Measurements from ENCODE around the gene NMNAT2.

The NMNAT2 gene

DNA sequence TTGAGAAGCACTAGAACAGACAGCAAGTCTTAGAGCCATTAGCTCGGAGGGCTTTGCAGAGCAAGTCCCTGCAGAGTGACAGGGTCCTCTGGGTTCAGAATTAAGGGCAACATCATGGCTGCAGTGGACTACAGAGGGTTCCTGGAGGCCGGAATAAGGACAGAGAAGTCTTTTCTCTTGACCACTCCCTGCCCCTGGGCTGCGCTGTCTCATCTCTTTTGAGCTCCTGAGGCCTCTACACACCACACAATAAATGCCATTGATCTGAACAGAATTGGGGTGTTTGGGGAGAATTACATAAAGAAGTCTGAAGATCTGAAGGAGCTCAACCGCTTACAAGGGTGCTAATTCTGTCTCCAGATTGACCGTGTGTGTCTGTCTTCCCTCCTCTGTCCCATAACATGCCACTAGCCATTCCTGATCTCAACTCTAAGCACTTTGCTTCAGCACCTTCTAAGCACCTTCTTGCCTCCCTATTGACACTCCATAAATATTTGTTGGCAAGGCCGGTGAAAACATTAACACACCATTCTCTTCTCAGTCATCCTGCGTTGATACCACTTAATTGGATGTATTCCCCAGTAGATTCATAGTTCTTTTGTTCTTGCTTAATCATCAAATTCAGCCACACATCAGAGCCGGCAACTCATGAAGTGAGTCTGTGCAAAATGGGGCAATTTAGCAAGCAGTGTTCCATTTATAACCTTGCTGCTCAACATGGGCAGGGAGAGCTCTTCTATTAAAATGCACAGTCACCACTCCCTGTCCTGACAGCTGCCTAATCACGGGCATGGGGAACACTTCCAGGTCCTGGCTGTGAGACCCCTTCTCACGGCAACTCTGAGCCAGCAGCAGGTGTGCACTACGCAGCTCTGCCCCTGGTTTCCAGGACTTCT, 49.7 kb downstream of the NMNAT2 start:
- DNase-seq (ENCODE audit: insufficient read length, low spot score) (no peak), FAIRE-seq (no peak)
- TF ChIP-seq, protein P1, sequence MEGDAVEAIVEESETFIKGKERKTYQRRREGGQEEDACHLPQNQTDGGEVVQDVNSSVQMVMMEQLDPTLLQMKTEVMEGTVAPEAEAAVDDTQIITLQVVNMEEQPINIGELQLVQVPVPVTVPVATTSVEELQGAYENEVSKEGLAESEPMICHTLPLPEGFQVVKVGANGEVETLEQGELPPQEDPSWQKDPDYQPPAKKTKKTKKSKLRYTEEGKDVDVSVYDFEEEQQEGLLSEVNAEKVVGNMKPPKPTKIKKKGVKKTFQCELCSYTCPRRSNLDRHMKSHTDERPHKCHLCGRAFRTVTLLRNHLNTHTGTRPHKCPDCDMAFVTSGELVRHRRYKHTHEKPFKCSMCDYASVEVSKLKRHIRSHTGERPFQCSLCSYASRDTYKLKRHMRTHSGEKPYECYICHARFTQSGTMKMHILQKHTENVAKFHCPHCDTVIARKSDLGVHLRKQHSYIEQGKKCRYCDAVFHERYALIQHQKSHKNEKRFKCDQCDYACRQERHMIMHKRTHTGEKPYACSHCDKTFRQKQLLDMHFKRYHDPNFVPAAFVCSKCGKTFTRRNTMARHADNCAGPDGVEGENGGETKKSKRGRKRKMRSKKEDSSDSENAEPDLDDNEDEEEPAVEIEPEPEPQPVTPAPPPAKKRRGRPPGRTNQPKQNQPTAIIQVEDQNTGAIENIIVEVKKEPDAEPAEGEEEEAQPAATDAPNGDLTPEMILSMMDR (IDR thresholded peaks at IDR 0.05; ENCODE audit: insufficient read depth, missing control alignments) = no peak

DNA sequence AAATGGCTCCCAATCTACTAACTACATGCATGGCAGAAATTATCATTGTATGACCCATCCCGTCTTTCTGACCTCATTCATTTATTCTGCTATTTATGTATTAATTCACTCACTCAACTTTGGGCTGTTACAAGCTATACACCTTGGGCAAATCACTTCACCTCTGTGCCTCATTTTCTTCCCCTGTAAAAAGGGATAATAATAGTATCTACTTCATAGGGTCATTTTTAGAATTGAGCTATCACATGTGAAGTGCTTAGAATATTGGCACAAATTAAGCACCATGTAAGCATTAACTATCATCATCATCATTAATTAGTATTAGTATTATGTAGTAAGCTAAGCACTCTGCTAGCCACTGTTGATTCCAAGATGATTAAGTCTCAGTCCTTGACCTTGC, 52.1 kb downstream of the NMNAT2 start:
- DNase-seq (ENCODE audit: insufficient read length, low spot score) = no peak
- no peak for FAIRE-seq
- TF ChIP-seq, protein P1 (IDR thresholded peaks at IDR 0.05; ENCODE audit: insufficient read depth, missing control alignments) = no peak

DNA sequence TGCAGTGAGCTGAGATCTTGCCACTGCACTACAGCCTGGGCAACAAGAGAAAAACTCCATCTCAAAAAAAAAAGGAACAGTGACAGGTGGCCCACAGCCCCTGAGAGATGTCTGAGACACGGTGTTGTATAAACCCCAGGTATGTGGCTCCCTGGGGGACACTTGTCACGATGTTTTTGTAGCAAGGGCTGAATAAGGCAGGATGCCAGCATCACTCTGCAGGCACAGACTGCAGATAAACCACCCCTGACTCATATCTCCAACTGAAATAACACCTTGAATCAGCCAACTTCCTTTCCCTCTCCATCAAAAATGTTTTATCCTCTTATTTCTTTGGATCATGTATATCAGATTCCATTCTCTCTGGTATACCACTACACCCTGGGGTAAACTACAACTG, 52.5 kb downstream of the NMNAT2 start:
- no peak for DNase-seq (ENCODE audit: insufficient read length, low spot score)
- TF ChIP-seq, protein P1 (IDR thresholded peaks at IDR 0.05; ENCODE audit: insufficient read depth, missing control alignments) = no peak
- no peak for FAIRE-seq

DNA sequence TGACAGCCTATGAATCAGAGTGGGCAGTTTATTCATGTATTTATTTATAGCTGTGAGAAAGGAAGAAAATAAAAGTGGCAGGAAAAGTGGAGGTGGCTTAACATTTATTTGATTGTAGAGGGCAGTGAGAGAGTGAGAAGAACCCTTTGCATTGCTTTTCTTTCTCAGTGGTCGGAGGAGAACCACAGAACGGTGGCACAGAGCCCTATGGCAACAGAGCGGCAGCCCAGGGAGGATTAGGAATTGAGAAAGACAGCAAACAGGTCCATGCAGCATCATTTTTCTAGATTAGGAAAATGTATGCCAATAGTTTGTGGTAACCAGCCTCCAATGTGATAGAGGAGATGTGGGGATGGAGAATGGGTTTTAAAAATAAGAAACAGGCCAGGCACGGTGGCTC, 53.1 kb downstream of the NMNAT2 start:
- no peak for FAIRE-seq
- DNase-seq (ENCODE audit: insufficient read length, low spot score) = no peak

DNA sequence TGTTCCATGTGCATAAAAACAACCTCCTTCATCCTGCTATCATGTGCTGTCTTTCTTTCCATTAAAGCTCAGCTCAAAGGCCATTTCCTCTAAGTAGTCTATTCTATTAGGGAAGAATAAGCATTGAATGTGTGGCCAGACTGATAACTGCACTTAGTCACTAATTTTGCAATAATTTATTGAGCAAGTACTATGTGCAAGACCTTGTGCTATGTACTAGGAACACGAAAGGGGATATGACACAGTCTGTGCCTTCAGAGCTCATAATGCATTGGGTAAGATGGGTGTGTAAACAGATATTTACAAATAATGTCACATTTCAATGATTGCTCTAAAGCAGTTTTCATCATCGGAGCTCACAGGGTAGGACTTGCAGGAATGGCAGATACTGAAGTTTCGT, 54.2 kb downstream of the NMNAT2 start:
- TF ChIP-seq, protein P1 (IDR thresholded peaks at IDR 0.05; ENCODE audit: insufficient read depth, missing control alignments) = no peak

More for the DNA sequence above, 53.1 kb downstream of the NMNAT2 start:
- TF ChIP-seq, protein P1 (IDR thresholded peaks at IDR 0.05; ENCODE audit: insufficient read depth, missing control alignments) = no peak

DNA sequence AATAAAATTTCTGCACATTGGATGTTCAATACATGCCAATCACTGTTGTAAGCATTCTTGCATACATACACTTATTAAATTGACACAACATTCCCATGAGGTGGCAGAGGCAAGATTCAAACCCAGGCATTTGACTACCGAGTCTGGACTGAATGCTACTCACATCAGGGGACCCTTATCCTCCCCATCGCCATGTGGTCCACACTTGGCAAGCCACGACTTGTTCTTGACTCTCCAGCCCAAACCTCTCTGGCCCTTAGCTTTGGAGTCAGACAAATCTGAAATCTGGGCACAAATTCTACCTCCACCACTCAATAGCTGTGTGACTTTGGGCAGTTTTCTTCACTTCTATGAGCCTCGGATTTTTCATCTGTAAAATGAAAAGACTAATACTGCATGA, 57.1 kb downstream of the NMNAT2 start:
- FAIRE-seq (no peak), DNase-seq (ENCODE audit: insufficient read length, low spot score) (no peak)
- TF ChIP-seq, protein P1 (IDR thresholded peaks at IDR 0.05; ENCODE audit: insufficient read depth, missing control alignments) = no peak

More for the DNA sequence above, 54.2 kb downstream of the NMNAT2 start:
- FAIRE-seq (no peak), DNase-seq (ENCODE audit: insufficient read length, low spot score) (no peak)

DNA sequence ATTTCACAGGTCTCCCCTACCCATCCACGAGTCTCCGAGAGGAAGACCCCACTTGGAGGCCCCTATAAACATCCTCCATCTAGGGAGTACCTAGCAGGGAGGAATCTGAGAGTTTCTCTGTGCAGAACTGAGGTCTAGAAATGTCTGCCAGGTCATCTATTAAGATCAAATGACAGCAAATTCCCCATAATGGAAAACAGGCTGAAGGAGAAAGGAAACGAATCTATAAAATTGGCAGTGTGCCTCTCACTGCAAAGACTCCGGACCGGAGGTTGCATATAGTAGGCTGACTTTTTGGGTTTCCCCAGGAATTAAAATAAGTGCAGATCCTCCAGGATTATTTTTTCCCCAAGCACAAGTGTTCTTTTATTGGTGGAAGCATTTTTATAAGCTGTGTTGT, 57.7 kb downstream of the NMNAT2 start:
- DNase-seq (ENCODE audit: insufficient read length, low spot score) (no peak), FAIRE-seq (no peak)
- TF ChIP-seq, protein P1 (IDR thresholded peaks at IDR 0.05; ENCODE audit: insufficient read depth, missing control alignments) = no peak
